HCT116 (cell line): ENCODE data around the gene TAF9. TPM values are rescaled to one million over a fixed set of nuclear protein-coding genes. Genes with fewer than 3 reads are reported as not detected.

ENCODE experiments used
- ATAC-seq: fragments of 200-7000 bp; cut with Tn5 transposase; 2 replicates; pipeline ENCODE4 v1.9.1; 2020; ENCODE audit warnings: mild to moderate bottlenecking, moderate library complexity
- BruUV-seq: library from RNA; stranded (reverse); fragments of 400-500 nt; replicated peaks from 2 replicates; lab custom pipeline; 2021; lab: Mats Ljungman, UMichigan
- CTCF ChIA-PET: fragments of 300-600 bp; sonication (Branson Sonifier 250); formaldehyde crosslinking; loops from one replicate; lab custom pipeline; 2021; ENCODE audit warnings: antibody characterized with exemption; lab: Charles Lee
- POLR2A ChIA-PET: fragments of 300-600, 350-600 bp; sonication (Branson Sonifier 250); formaldehyde crosslinking; loops from one replicate; lab custom pipeline; 2021; ENCODE audit warnings: antibody characterized with exemption; lab: Charles Lee
- RAD21 ChIA-PET, 2 experiments: fragments of 300-600 bp; sonication (Branson Sonifier 250); formaldehyde crosslinking; loops; one replicate each; lab custom pipeline; 2023; ENCODE audit warnings: low total read pairs in 2 of 2; ENCODE audit not compliant: uncharacterized antibody in 2 of 2, unreplicated experiment in 2 of 2, low non-redundant PET in 1 of 2; lab: Charles Lee
- DNase-seq: peaks from one replicate; pipeline ENCODE4 v3.0.0-alpha.2; 2010; ENCODE audit warnings: low read depth, low spot score
- H2AFZ ChIP-seq: fragments of 200-600 bp; shearing (Covaris generic), sonication (generic); 2 replicates; pipeline ENCODE4 v1.6.1; 2017; ENCODE audit warnings: low read depth, mixed run types, mixed read lengths, antibody characterized with exemption, low read length; ENCODE audit not compliant: poor library complexity, severe bottlenecking
- H3K27ac ChIP-seq: 2 replicates; pipeline ENCODE4 v1.5.1; 2012; ENCODE audit warnings: low read depth, low read length
- H3K27me3 ChIP-seq: fragments of 200-600 bp; sonication (generic); 2 replicates; pipeline ENCODE4 v1.6.1; 2016; ENCODE audit warnings: mixed run types, low read length, mixed read lengths; ENCODE audit not compliant: insufficient read depth
- H3K36me3 ChIP-seq, 2 experiments: fragments of 200-500 bp in 1 of 2; fragments of 200-600 bp in 1 of 2; sonication (Bioruptor generic) in 1 of 2; sonication (generic) in 1 of 2; 2 replicates each; pipeline versions ENCODE4 v1.5.1 to v1.6.1; 2014 to 2016; ENCODE audit warnings: low read length in 2 of 2, inconsistent platforms in 1 of 2, mixed read lengths in 1 of 2, mixed run types in 1 of 2; ENCODE audit not compliant: insufficient read depth in 2 of 2, control insufficient read depth in 1 of 2
- H3K4me1 ChIP-seq, 2 experiments: fragments of 200-600 bp in 1 of 2; sonication (generic) in 1 of 2; 2 replicates each; pipeline versions ENCODE4 v1.5.1 to v1.6.1; 2012 to 2017; ENCODE audit warnings: low read length in 2 of 2, inconsistent platforms in 1 of 2, mild to moderate bottlenecking in 1 of 2, mixed read lengths in 1 of 2, mixed run types in 1 of 2, moderate library complexity in 1 of 2; ENCODE audit not compliant: insufficient read depth in 2 of 2, control insufficient read depth in 1 of 2
- H3K4me2 ChIP-seq: fragments of 200-600 bp; sonication (generic); 2 replicates; pipeline ENCODE4 v1.6.1; 2017; ENCODE audit warnings: mixed run types, low read length, mixed read lengths
- H3K4me3 ChIP-seq, 2 experiments: fragments of 200-600 bp in 1 of 2; sonication (generic) in 1 of 2; replicated peaks in 1 of 2; 2 replicates each; pipeline ENCODE4 v1.5.1; 2011 to 2016; ENCODE audit warnings: low read length in 2 of 2, control low read depth in 1 of 2, low read depth in 1 of 2, mild to moderate bottlenecking in 1 of 2, mixed read lengths in 1 of 2, mixed run types in 1 of 2
- H3K79me2 ChIP-seq: fragments of 200-600 bp; sonication (generic); 2 replicates; pipeline ENCODE4 v1.6.1; 2017; ENCODE audit warnings: mild to moderate bottlenecking, mixed run types, low read length, moderate library complexity, mixed read lengths; ENCODE audit not compliant: insufficient read depth
- H3K9ac ChIP-seq: fragments of 200-600 bp; sonication (generic); 2 replicates; pipeline ENCODE4 v1.6.1; 2016; ENCODE audit warnings: low read length, mixed read lengths
- H3K9me2 ChIP-seq: fragments of 200-600 bp; sonication (generic), shearing (Covaris generic); 2 replicates; pipeline ENCODE4 v1.6.1; 2017; ENCODE audit warnings: mixed run types, mild to moderate bottlenecking, moderate library complexity; ENCODE audit not compliant: insufficient read depth
- H3K9me3 ChIP-seq, 2 experiments: fragments of 200-500 bp in 1 of 2; fragments of 200-600 bp in 1 of 2; sonication (Bioruptor generic) in 1 of 2; sonication (generic) in 1 of 2; 2 replicates each; pipeline ENCODE4 v1.6.1; 2014 to 2017; ENCODE audit warnings: low read length in 2 of 2, mixed read lengths in 2 of 2, inconsistent platforms in 1 of 2, low read depth in 1 of 2, mild to moderate bottlenecking in 1 of 2, mixed run types in 1 of 2, moderate library complexity in 1 of 2; ENCODE audit not compliant: control insufficient read depth in 1 of 2, insufficient read depth in 1 of 2
- H4K20me1 ChIP-seq: fragments of 200-600 bp; sonication (generic), shearing (Covaris generic); 2 replicates; pipeline ENCODE4 v1.6.1; 2017; ENCODE audit warnings: mixed run types, mild to moderate bottlenecking, moderate library complexity; ENCODE audit not compliant: insufficient read depth
- ELF1 ChIP-seq: IDR thresholded peaks from 2 replicates; pipeline ENCODE4 v1.6.1; 2012; ENCODE audit warnings: low read depth, borderline replicate concordance
- EZH2phosphoT487 ChIP-seq: fragments of 200-600 bp; IDR thresholded peaks from 2 replicates; pipeline ENCODE4 v1.6.1; 2018; ENCODE audit warnings: antibody characterized with exemption, borderline replicate concordance
- JUND ChIP-seq: IDR thresholded peaks from 2 replicates; pipeline ENCODE4 v1.6.1; 2012
- intact Hi-C: fragments of 100-400 bp; cut with micrococcal nuclease; formaldehyde crosslinking; loops from 2 replicates; pipeline ENCODE4 v1.10.0; 2022
- total RNA-seq: library from RNA; stranded (reverse); gene quantifications from one replicate; pipeline ENCODE4 v1.2.1, GENCODE V29; 2021; ENCODE audit not compliant: unreplicated experiment
- TF ChIP-seq, protein P1 (sequence below), 3 experiments: fragments of 200-600 bp in 1 of 3; sonication (generic) in 1 of 3; IDR thresholded peaks in 2 of 3; conservative IDR thresholded peaks in 1 of 3; 2 replicates each; pipeline ENCODE4 v1.5.1; 2012 to 2017; ENCODE audit warnings: low read depth in 2 of 3, low read length in 2 of 3, antibody characterized with exemption in 1 of 3, borderline replicate concordance in 1 of 3, control low read depth in 1 of 3, mild to moderate bottlenecking in 1 of 3, mixed read lengths in 1 of 3, mixed run types in 1 of 3, moderate library complexity in 1 of 3; ENCODE audit not compliant: insufficient read depth in 1 of 3

TAF9 gene
- total RNA-seq, 1 experiment from 2014 or later: 92.0 TPM

- ChIA-PET CTCF (no interaction called here), POLR2A (no interaction called here), RAD21 (no interaction called here)
- Histone ChIP-seq H3K4me3 (no peak overlapping the region), H3K9me2 (no peaks in the 10 kb centered on the region), H3K9ac (no peak overlapping the region), H3K27ac (no peak overlapping the region), H3K36me3 (peaks cover 4 to 5% of the 10 kb centered on the region in 2 experiments; a peak in 2 of 4 replicates), H3K9me3 (no peaks in the 10 kb centered on the region), H3K4me2 (no peak overlapping the region), H2AFZ (no peak overlapping the region), H3K27me3 (no peaks in the 10 kb centered on the region), H3K79me2 (no peaks in the 10 kb centered on the region), H4K20me1 (no peaks in the 10 kb centered on the region), H3K4me1 (no peaks in the 10 kb centered on the region)
- TF ChIP-seq JUND (no peak), EZH2phosphoT487 (no peak), ELF1 (no peak)
- TF ChIP-seq, protein P1, sequence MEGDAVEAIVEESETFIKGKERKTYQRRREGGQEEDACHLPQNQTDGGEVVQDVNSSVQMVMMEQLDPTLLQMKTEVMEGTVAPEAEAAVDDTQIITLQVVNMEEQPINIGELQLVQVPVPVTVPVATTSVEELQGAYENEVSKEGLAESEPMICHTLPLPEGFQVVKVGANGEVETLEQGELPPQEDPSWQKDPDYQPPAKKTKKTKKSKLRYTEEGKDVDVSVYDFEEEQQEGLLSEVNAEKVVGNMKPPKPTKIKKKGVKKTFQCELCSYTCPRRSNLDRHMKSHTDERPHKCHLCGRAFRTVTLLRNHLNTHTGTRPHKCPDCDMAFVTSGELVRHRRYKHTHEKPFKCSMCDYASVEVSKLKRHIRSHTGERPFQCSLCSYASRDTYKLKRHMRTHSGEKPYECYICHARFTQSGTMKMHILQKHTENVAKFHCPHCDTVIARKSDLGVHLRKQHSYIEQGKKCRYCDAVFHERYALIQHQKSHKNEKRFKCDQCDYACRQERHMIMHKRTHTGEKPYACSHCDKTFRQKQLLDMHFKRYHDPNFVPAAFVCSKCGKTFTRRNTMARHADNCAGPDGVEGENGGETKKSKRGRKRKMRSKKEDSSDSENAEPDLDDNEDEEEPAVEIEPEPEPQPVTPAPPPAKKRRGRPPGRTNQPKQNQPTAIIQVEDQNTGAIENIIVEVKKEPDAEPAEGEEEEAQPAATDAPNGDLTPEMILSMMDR (IDR thresholded peaks at IDR 0.05 in 2 of 3, conservative IDR thresholded peaks at IDR 0.05 in 1 of 3; ENCODE audit: borderline replicate concordance in 1 of 3, insufficient read depth in 1 of 3, low read depth in 2 of 3, low read length in 2 of 3): no peak
- BruUV-seq: no TSS peak
- DNase-seq (no peak), ATAC-seq (no peak)
- intact Hi-C loops: loop anchor here (10.0 kb wide), 1 partner anchor 191 kb away; no protein-coding TSS in a partner anchor
Measured at GRCh38 chr5:69315972-69316371, 53.3 kb downstream of the TAF9 start.

Other genes with a start within 250 kb of the TAF9 start
- 281 TPM for gene CCNB1, start 202.4 kb downstream of the TAF9 start, total RNA-seq
- 23.4 TPM for gene CENPH, start 179.9 kb downstream of the TAF9 start, total RNA-seq
- gene CDK7, start 134.6 kb downstream of the TAF9 start, total RNA-seq: 67.0 TPM
- 15.9 TPM for gene CCDC125, start 36.7 kb downstream of the TAF9 start, total RNA-seq
- 33.4 TPM for gene AK6, start within 50 bp of the TAF9 start, total RNA-seq
- gene RAD17, start 298 bp upstream of the TAF9 start, total RNA-seq: 29.0 TPM
- gene MARVELD2, start 45.6 kb upstream of the TAF9 start, total RNA-seq: 21.6 TPM
- gene OCLN, start 123.3 kb upstream of the TAF9 start, total RNA-seq: 56.7 TPM
- gene GTF2H2C, start 190.7 kb upstream of the TAF9 start, total RNA-seq: 65.2 TPM